GM15510 (cell line): Measurements from ENCODE around the gene PTPN1.

Source experiments
- POLR2A ChIP-seq: IDR thresholded peaks from 3 replicates; pipeline ENCODE4 v1.6.1; 2011; ENCODE audit warnings: borderline replicate concordance; ENCODE audit not compliant: insufficient read length; ENCODE audit errors: extremely low read depth

PTPN1 gene

DNA sequence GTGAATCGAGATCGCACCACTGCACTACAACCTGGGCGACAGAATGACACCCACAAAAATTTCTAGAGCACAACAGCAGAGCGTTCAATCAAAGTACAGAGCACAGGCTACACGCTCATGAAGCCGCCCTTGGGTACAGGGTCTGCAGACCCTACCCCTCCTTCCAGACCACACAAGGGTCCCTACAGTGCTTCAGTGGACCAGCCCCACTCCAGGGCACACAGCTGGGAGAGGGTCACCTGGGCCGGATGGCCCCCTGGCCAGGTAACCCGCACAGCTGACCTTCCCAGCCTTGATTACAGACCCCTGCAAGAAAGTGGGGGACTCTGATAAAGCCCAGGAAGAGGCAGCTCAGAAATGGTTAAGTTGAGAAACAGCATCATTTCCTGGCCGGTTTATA lies 117.6 kb downstream of the PTPN1 start:
- no peak for TF ChIP-seq POLR2A

- TF ChIP-seq POLR2A = no peak
Observed at GRCh38 chr20:50628332-50628731, 118.1 kb downstream of the PTPN1 start.

GRCh38 chr20:50628853-50629669 lies 118.9 kb downstream of the PTPN1 start:
- TF ChIP-seq POLR2A = no peak

- TF ChIP-seq POLR2A = no peak
Observed at GRCh38 chr20:50629670-50630045, 119.5 kb downstream of the PTPN1 start.

DNA sequence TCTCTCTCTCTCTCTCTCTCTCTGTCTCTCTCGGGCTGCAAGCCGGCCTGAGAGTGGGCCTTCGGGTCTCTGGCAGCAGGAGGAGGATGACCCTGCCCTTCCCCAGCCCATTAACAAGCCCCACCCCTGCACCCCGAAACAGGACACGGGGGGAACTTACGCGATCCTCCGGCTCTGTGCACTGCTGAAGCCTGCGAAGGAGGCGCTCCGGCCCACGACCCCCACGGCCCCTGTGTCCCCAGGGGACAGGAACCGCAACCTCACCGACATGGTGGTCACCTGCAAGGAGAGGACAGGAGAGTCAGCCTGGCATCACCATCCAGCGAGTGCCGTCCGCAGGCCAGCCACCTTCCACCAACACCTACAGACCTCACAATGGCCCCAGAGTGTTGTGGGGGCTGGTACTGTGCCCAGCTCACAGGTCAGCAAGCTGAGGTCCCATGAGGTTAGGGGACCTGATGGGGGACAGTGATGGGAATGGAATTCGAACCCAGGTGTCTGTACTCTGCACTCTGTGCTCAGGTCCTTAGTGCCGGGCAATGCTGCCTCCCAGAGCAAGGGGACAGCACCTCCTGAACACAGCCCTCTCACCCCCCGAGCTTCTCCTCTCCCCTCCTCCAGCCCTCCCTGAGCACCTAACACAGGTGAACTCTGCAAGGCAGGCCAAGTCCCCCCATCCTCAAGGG lies 120.5 kb downstream of the PTPN1 start:
- TF ChIP-seq POLR2A = no peak

DNA sequence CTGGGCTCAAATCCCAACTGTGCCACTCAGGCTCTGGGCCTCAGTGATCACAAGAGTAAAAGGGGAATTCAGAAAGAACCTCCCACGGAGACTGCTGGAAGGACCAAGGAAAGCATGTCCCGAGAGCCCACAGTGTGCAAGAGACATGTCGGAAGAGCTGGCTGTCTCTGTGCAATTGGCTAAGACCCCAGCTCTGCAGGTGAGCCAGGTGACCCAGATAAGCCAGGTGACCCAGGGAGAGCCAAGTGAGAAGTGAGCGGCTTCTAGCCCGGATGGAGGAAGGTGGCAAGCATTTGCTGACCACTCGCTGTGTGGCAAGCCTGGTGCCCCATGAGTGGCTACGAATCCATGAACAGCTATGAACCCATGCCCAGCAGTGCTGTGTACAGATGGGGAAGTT lies 122.1 kb downstream of the PTPN1 start:
- no peak for TF ChIP-seq POLR2A

- no peak for TF ChIP-seq POLR2A
Observed at GRCh38 chr20:50632701-50633100, 122.5 kb downstream of the PTPN1 start.

DNA sequence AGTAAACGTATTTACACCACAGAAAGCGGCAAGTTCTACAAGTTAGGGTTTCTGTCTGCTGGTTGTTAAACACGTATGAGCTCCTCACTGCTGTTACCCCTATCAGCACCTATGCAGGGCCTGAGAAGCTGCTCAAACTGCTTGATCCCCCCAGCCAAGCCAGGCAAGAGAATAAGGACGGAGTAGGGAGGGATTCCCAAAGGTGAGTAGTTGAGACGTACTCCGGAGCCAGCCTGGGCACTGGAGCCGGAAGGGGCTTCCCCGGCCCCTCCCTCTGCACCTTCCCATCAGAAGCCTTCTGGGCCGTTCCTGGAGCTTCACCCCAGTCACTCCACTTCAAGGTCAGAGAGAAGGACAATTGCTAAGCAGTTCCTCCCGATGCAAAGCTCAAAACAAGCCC lies 123.2 kb downstream of the PTPN1 start:
- no peak for TF ChIP-seq POLR2A

DNA sequence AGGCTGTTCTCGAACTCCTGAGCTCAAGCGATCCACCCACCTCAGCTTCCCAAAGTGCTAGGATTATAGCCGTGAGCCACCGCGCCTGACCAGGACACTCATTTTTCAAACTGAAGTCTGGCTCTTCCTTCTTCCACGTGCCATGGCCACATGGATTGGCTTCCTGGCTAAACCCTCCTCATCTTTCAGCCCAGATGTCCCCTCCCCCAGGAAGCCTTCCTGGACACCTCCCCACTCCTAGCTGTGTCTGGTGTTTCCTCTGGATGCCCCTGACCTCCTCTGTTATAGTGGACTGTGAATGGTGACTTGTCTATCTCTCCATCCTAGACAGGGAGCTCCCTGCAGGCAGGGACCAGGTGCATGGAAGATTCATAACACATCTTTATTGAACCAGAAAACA lies 124.0 kb downstream of the PTPN1 start:
- TF ChIP-seq POLR2A = no peak
